ENCODE measurements around the gene P2RX6.

Gene P2RX6

GRCh38 chr22:20994902-20995241 lies 20.1 kb upstream of the P2RX6 start:
- intact Hi-C loops (cut with micrococcal nuclease): no loop called here
- peaks cover 12% of the 10 kb centered on the region for H3K4me1 Mint-ChIP-seq (ENCODE audit: low read depth)
- peaks cover 100% of the 10 kb centered on the region for H3K36me3 Mint-ChIP-seq (ENCODE audit: low read depth)
- no peaks in the 10 kb centered on the region for H3K27me3 Mint-ChIP-seq
- H3K4me3 Mint-ChIP-seq: no peak overlapping the region
- no peak overlapping the region for H3K27ac Mint-ChIP-seq
- H3K9me3 Mint-ChIP-seq: no peaks in the 10 kb centered on the region

DNA sequence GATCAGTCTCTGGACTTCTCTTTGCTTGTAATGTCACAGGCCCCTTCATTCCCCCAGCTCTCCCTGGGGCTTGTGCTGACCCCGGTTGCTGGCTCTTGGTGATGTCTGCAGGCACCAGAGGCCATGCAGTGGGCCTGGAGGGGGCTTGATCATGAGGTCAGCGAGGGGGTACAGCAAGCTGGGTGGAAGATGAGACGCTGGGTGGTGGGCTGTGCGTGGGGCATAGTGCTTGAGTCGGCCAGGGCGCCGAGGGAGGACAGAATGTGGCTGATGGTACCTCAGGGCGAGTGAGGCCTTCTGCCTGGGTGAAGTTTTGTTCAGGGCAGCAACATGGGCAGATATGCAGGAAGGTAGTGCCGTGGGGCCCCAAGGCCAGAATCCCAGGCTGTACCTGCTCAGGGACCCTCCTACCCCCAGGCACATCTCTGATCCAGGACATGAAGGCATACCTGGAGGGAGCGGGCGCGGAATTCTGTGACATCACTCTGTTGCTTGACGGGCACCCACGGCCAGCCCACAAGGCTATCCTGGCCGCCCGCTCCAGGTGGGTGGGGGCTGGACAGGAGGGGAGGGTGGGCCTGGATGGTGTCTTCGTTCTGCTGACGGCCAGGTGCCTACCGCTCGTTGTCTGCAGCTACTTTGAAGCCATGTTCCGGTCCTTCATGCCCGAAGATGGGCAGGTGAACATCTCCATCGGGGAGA lies 19.5 kb upstream of the P2RX6 start:
- no peaks in the 10 kb centered on the region for H3K27me3 Mint-ChIP-seq
- H3K36me3 Mint-ChIP-seq (ENCODE audit: low read depth): peaks cover 100% of the 10 kb centered on the region
- H3K27ac Mint-ChIP-seq: no peak overlapping the region
- H3K9me3 Mint-ChIP-seq: no peaks in the 10 kb centered on the region
- H3K4me3 Mint-ChIP-seq: no peak overlapping the region
- peaks cover 18% of the 10 kb centered on the region for H3K4me1 Mint-ChIP-seq (ENCODE audit: low read depth)
- intact Hi-C loops (cut with micrococcal nuclease): no loop called here

DNA sequence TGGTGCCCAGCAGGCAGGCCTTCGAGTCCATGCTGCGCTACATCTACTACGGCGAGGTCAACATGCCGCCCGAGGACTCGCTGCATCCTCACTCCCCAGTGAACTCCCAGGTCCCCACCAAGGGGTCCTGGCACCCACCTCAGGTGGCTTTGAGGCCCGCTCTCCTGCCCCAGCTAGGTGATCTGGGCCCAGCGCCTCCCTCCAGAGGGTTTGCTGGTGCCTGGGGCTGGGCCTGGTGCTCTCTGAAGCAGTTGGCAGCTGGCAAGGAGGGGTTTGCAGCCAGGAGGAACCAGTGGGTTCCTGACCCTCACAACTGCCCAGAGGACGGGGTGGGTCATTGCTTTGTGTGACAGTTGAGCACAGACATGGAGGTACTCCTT lies 18.9 kb upstream of the P2RX6 start:
- H3K4me1 Mint-ChIP-seq (ENCODE audit: low read depth): peaks cover 24% of the 10 kb centered on the region
- no peak overlapping the region for H3K4me3 Mint-ChIP-seq
- H3K27ac Mint-ChIP-seq: no peak overlapping the region
- intact Hi-C loops (cut with micrococcal nuclease): no loop called here
- H3K9me3 Mint-ChIP-seq: no peaks in the 10 kb centered on the region
- peaks cover 99% of the 10 kb centered on the region for H3K36me3 Mint-ChIP-seq (ENCODE audit: low read depth)
- H3K27me3 Mint-ChIP-seq: no peaks in the 10 kb centered on the region

- H3K4me1 Mint-ChIP-seq (ENCODE audit: low read depth): peaks cover 30% of the 10 kb centered on the region
- H3K27me3 Mint-ChIP-seq: no peaks in the 10 kb centered on the region
- H3K9me3 Mint-ChIP-seq: no peaks in the 10 kb centered on the region
- no peak overlapping the region for H3K27ac Mint-ChIP-seq
- intact Hi-C loops (cut with micrococcal nuclease): no loop called here
- no peak overlapping the region for H3K4me3 Mint-ChIP-seq
- peaks cover 99% of the 10 kb centered on the region for H3K36me3 Mint-ChIP-seq (ENCODE audit: low read depth)
These were observed 18.1 kb upstream of the P2RX6 start for GRCh38 chr22:20996598-20997535.

- intact Hi-C loops (cut with micrococcal nuclease): no loop called here
- H3K27ac Mint-ChIP-seq: no peak overlapping the region
- H3K4me3 Mint-ChIP-seq: no peak overlapping the region
- no peaks in the 10 kb centered on the region for H3K9me3 Mint-ChIP-seq
- H3K27me3 Mint-ChIP-seq: no peaks in the 10 kb centered on the region
- peaks cover 32% of the 10 kb centered on the region for H3K4me1 Mint-ChIP-seq (ENCODE audit: low read depth)
- H3K36me3 Mint-ChIP-seq (ENCODE audit: low read depth): peaks cover 96% of the 10 kb centered on the region
These were observed 17.3 kb upstream of the P2RX6 start for GRCh38 chr22:20997536-20998257.

DNA sequence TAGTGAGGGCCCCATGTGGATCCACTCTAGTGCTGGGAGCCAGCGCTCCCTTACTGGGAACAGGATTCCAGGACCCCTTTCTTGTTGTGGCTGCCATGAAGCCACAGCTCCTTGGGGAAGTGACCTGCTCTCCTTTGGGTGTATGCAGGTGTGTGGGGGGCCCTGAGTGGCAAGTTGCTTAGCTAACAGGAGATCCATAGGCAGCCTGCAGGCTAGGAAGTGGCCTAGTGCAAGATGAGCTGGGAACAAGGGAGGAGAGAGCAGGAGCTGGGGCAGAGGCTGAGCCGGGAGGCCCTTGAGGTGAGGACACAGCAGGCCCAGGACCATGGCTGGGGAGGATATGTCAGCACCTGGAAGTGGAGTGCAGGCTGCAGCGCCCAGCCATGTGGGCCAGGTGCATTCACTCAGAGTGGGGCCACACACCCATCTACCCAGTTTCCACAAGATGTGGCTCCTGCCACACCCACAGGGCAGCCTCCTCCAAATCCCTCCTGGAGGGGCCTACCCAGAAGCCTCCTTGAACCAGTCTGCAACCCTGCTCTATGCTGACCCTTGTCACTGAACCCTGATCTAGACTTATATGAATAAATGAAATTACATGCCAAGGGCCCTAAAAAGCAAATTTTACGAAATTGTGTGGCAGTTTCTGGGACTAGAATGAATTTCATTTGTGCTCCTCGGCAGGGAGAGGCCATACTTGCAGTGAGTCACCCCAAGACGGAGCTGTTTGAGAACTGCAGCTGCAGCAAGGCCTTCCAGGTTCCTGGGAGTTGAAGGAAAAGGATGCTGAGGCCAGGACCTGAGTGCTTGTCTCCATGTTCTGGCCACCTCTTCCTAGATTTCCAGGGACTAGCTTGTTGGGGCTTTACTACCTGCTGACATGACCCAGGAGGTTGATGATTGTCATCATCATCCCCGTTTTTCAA lies 16.3 kb upstream of the P2RX6 start:
- no peak overlapping the region for H3K4me3 Mint-ChIP-seq
- intact Hi-C loops (cut with micrococcal nuclease): no loop called here
- no peak overlapping the region for H3K27ac Mint-ChIP-seq
- peaks cover 40% of the 10 kb centered on the region for H3K4me1 Mint-ChIP-seq (ENCODE audit: low read depth)
- H3K9me3 Mint-ChIP-seq: no peaks in the 10 kb centered on the region
- no peaks in the 10 kb centered on the region for H3K27me3 Mint-ChIP-seq
- H3K36me3 Mint-ChIP-seq (ENCODE audit: low read depth): peaks cover 86% of the 10 kb centered on the region

GRCh38 chr22:20999350-21000206 lies 15.4 kb upstream of the P2RX6 start:
- H3K27me3 Mint-ChIP-seq: no peaks in the 10 kb centered on the region
- H3K4me1 Mint-ChIP-seq (ENCODE audit: low read depth): peaks cover 40% of the 10 kb centered on the region
- H3K36me3 Mint-ChIP-seq (ENCODE audit: low read depth): peaks cover 77% of the 10 kb centered on the region
- peak overlapping the region; percentile 30 for H3K4me3 Mint-ChIP-seq
- no peaks in the 10 kb centered on the region for H3K9me3 Mint-ChIP-seq
- no peak overlapping the region for H3K27ac Mint-ChIP-seq
- intact Hi-C loops (cut with micrococcal nuclease): loop anchor here (10.0 kb wide), 1 partner anchor 115 kb away; no protein-coding TSS in a partner anchor

- Mint-ChIP-seq H3K27ac (peak overlapping the region; percentile 99), H3K27me3 (no peaks in the 10 kb centered on the region), H3K4me1 (ENCODE audit: low read depth) (peaks cover 40% of the 10 kb centered on the region), H3K4me3 (peak overlapping the region; percentile 80), H3K9me3 (no peaks in the 10 kb centered on the region), H3K36me3 (ENCODE audit: low read depth) (peaks cover 69% of the 10 kb centered on the region)
- intact Hi-C loops (cut with micrococcal nuclease): loop anchor here (10.0 kb wide), 1 partner anchor 116 kb away; no protein-coding TSS in a partner anchor
These were observed 14.6 kb upstream of the P2RX6 start for GRCh38 chr22:21000207-21000986.

GRCh38 chr22:21000987-21001600 lies 13.9 kb upstream of the P2RX6 start:
- intact Hi-C loops (cut with micrococcal nuclease): loop anchor here (10.0 kb wide), 1 partner anchor 116 kb away; no protein-coding TSS in a partner anchor
- Mint-ChIP-seq H3K27ac (peak overlapping the region; percentile 99), H3K27me3 (no peaks in the 10 kb centered on the region), H3K4me3 (peak overlapping the region; percentile 80), H3K9me3 (no peaks in the 10 kb centered on the region), H3K4me1 (ENCODE audit: low read depth) (peaks cover 40% of the 10 kb centered on the region), H3K36me3 (ENCODE audit: low read depth) (peaks cover 62% of the 10 kb centered on the region)

DNA sequence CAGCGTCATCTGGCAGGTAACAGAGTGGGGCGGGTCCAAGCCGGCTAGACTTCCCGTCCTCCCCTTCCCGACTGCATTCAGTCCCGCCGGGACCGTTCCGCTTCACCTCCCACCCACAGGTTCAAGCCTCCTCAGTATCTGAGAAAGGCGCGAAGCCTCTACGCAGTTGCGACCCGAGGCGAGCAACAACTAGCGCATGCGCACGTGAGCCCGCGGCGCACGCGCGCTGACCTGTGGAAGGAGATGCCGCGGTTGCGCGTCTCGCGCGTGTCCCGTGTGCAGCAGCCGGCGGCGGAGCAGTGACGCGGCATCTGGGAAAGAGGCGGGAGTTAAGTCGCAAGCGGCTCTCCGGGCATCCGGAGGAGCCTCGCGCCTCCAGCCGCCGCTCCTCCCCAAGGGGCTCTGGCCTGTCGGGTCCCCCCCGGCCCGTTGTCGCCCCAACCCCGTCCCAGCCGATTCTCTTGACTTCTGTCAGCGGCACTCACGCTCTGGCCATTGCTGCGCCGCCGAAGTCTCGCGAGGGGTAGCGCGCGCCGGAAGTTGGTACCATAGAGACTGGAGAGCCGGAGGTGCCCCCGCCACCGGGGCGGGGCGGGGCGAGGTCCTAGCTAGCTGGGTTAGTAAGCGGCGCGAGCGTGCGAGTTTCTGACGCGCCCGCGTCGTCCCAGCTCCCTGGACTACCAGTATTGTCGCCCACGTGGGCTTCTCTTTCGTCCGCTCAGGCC lies 13.2 kb upstream of the P2RX6 start, which contains the start of gene THAP7:
Gene THAP7, minus strand, starts transcription at position 518 of the 725 bp plus-strand sequence. Its CDS starts 207 bp downstream, at position 311.
- intact Hi-C loops (cut with micrococcal nuclease): loop anchor here (10.0 kb wide), 1 partner anchor 117 kb away; no protein-coding TSS in a partner anchor

GRCh38 chr22:21003782-21004181 lies 11.2 kb upstream of the P2RX6 start:
- H3K9me3 Mint-ChIP-seq: no peaks in the 10 kb centered on the region
- intact Hi-C loops (cut with micrococcal nuclease): loop anchor here (10.0 kb wide), 1 partner anchor 119 kb away; no protein-coding TSS in a partner anchor
- H3K36me3 Mint-ChIP-seq (ENCODE audit: low read depth): peaks cover 35% of the 10 kb centered on the region
- H3K4me3 Mint-ChIP-seq: no peak overlapping the region
- peaks cover 2% of the 10 kb centered on the region for H3K27me3 Mint-ChIP-seq
- no peak overlapping the region for H3K27ac Mint-ChIP-seq
- peaks cover 31% of the 10 kb centered on the region for H3K4me1 Mint-ChIP-seq (ENCODE audit: low read depth)

More for the DNA sequence above, 13.2 kb upstream of the P2RX6 start, which contains the start of gene THAP7:
- Mint-ChIP-seq H3K4me1 (ENCODE audit: low read depth) (peaks cover 40% of the 10 kb centered on the region), H3K36me3 (ENCODE audit: low read depth) (peaks cover 55% of the 10 kb centered on the region), H3K4me3 (peak within 1 kb of the TSS; percentile 80), H3K27ac (peak within 1 kb of the TSS; percentile 99), H3K9me3 (no peaks in the 10 kb centered on the region), H3K27me3 (peaks cover 2% of the 10 kb centered on the region)
